Stimulated activated CD4-positive, alpha-beta T cell treated with anti-CD3 and anti-CD28 coated beads, Interleukin-4, amount 100 ng/mL, for 1 hour (primary cell): ENCODE results near the gene KRT84.

ENCODE experiments used
- DNase-seq: peaks from one replicate; pipeline ENCODE4 v3.0.0-alpha.2; 2020

The KRT84 gene

GRCh38 chr12:52338241-52338960, 47.1 kb downstream of the KRT84 start:
- no peak for DNase-seq

GRCh38 chr12:52337054-52337453, 48.4 kb downstream of the KRT84 start:
- DNase-seq, result no peak

- DNase-seq, result no peak
These were observed 48.8 kb downstream of the KRT84 start for GRCh38 chr12:52336641-52337040.

DNA sequence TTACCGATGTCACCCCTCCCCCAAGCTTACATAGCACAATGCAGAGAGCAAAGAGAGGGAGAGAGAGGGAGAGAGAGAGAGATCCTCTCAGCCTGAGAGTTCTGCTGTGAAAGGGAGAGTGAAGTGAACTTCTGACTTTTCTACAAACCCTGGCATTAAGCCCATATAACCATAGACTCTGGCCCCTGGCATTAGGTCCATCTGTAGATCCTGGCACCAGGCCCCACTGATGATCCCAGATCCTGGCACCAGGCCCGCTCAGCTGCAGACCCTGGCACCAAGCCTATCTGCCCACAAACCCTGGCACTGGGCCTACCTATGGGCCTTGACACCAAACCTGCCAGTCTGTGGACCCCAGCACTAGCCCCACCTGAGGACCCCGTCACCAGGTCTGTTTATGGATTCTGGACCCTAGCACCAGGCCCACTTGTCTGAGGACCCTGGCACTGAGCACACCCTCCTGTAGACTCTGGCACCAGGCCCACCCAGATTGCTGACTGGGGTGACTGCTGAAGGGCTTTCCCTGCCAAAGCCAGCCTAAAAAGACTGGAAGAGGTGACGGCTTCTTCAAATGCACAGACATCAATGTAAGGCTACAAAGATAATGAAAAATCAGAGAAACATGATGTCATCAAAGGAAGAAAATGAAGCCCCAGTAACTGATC, 49.7 kb downstream of the KRT84 start:
- no peak for DNase-seq

- DNase-seq, result no peak
These were observed 51.3 kb downstream of the KRT84 start for GRCh38 chr12:52334185-52334584.

DNA sequence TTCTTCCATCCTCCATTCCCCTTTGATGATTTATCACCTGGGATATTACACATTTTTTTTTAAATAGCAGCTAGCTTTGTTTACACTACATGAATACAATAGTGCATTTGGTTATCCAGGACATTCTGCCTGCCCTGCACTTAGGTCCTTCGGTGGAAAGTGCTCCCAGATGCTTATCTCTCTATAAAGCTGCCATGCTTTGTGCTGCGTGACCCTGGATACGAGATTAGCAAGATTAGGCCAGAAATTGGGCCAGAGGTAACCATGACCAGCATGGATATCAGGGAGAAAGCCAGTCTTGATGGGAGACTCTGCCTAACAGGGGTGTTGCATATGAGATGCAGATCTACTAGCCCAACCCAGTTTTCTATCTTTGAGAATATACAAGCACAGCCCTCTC, 52.1 kb downstream of the KRT84 start:
- DNase-seq, result no peak

DNA sequence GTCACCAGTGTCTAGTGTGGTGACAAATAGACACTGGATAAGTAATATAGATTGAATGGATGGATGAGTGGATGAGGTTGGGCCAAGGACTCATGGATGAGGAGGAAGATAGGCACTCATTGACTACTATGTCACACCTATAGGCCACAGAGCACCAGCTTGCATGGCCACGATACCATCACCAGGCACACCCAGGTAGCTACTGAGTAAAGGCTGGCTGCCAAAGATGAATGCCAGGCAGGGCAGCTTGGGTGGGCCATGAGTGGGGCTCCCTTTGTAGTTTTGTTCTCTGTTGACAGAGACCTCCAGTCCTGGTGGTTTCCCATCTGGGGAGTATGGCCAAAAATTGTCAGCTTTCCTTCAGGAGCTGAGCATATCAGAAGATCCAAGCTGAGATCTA, 53.1 kb downstream of the KRT84 start:
- no peak for DNase-seq

DNA sequence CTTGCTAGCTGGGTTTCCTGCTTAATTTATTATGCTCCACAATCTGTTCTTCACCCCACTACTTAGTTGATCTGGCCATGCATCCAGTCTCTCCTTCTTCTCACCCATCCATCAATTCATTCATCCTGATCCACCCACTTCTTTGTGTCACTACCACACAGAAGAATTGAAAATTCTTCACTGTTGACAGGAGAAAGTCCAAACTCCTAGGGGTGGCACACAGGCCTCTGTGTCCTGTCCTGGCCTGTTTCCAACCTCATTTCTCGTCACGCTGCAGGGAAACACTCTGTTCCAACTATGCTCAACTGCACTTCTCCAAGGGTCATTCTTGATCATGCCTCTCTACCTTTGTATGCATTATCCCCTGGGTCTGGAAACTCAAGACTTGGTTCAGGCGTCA, 53.6 kb downstream of the KRT84 start:
- DNase-seq, result no peak

DNA sequence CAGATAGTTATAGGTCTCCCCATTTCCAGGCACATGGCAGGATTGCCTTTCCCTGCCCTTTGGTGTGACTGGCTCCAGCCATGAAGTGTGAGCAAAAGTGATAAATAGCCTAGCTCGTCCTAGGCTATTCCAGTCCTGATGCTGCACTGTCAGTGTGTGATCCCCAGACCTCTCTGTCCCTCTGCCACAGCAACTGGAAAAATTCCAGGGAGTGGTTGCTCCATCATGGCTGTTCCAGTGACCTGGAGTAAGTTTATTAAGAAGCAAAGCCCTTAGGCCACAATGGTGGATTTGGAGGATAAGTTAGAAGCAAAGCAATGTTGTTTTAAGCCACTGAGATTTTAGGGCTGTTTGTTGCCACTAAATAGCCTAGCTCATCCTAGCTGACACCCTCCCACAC, 54.4 kb downstream of the KRT84 start:
- no peak for DNase-seq

DNA sequence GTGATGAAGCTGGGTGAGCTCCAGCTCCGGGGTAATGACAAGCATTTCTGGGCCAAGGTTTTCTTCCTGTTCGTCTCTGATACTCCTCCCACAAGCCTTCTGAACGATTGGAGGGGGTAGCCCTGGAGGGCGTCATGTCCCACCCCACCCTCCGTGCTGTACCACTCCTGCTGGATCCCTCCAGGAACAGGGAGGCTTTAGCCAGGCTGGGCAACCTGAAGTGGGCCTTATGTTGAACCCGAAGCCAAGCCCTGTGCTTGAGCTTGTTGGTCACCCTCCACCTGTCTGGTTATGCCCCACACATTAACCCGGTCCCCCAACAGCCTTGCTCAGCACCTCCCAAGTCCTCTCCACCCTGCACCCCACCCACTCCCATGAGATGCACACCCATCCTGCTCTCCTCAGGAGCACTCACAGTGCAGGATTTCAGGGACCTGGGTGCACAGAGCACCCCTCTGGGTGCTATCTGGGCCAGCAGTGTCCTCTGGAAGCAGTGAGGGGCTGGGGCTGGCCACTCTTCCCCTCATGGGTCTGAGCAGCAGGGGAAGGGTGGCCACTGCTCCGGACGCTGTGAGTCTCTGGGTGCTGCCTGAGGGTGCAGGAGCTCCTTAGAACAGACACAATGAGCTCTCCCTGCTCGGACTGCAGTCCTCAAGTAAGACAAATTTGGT, 57.5 kb downstream of the KRT84 start:
- no peak for DNase-seq
